Testis (tissue), 3 donors: ENCODE data around the gene NDUFAF5. TPM values are rescaled to one million over a fixed set of nuclear protein-coding genes. Genes with fewer than 3 reads are reported as not detected.

Experiments
- DNase-seq: peaks from one replicate; pipeline ENCODE4 v3.0.0-alpha.2; 2019
- H3K27ac ChIP-seq, 2 donors: fragments of 200-600 bp; sonication (generic); one replicate each; pipeline ENCODE4 v1.5.1; 2019
- H3K27me3 ChIP-seq: fragments of 200-600 bp; sonication (generic); one replicate; pipeline ENCODE4 v1.5.1; 2019
- H3K36me3 ChIP-seq: fragments of 200-600 bp; sonication (generic); one replicate; pipeline ENCODE4 v1.5.1; 2017; ENCODE audit warnings: low read depth; ENCODE audit errors: missing control alignments
- H3K4me1 ChIP-seq: fragments of 200-600 bp; sonication (generic); one replicate; pipeline ENCODE4 v1.5.1; 2019
- H3K4me3 ChIP-seq, 2 donors: fragments of 200-600 bp; sonication (generic); one replicate each; pipeline ENCODE4 v1.5.1; 2017 to 2019
- H3K9me3 ChIP-seq: fragments of 200-600 bp; sonication (generic); one replicate; pipeline ENCODE4 v1.5.1; 2017
- CTCF ChIP-seq, 3 experiments: fragments of 450-650 bp in 2 of 3; fragments of 200-600 bp in 1 of 3; sonication (generic) in 1 of 3; IDR thresholded peaks; one replicate each; pipeline ENCODE4 v1.5.1; 2016 to 2019; ENCODE audit warnings: antibody characterized with exemption in 3 of 3, mild to moderate bottlenecking in 2 of 3, moderate library complexity in 1 of 3
- POLR2A ChIP-seq: fragments of 450-650 bp; IDR thresholded peaks from one replicate; pipeline ENCODE4 v1.6.1; 2017; ENCODE audit warnings: antibody characterized with exemption, mild to moderate bottlenecking, moderate library complexity
- WGBS, 2 donors: methylation state at CpG; one replicate each; pipeline ENCODE4 v1.1.5; 2018; 5-methylcytosine and 5-hydroxymethylcytosine counted together
- intact Hi-C: fragments of 100-400 bp; cut with DNase I; formaldehyde crosslinking; loops from one replicate; pipeline ENCODE4 v1.15.1; 2023; ENCODE audit warnings: low total_unique reads
- polyA plus RNA-seq: library from polyadenylated mRNA; stranded (reverse); fragments of 350-450 nt; fragmentation: Illumina TruSeq; extraction: RNeasy Lipid Tissue Mini Kit (QIAGEN cat#74804); gene quantifications from one replicate; pipeline ENCODE4 v1.2.3, GENCODE V29; 2014; ENCODE audit warnings: low read depth, low replicate concordance; ENCODE audit not compliant: insufficient read depth
- total RNA-seq, 2 donors: library from RNA; depleted of rRNA; stranded (reverse); fragments of >200 nt; gene quantifications; one replicate each; pipeline ENCODE4 v1.2.3, GENCODE V29; 2016

Gene NDUFAF5
- total and polyA plus RNA-seq, 3 donors from 2014 or later, result 32.9 to 50.5 (median 36.4) TPM

GRCh38 chr20:13855613-13856012 is 70.8 kb downstream of the NDUFAF5 start:
- no peak overlapping the region for H3K4me3 ChIP-seq
- no peaks in the 10 kb centered on the region for H3K9me3 ChIP-seq
- H3K27me3 ChIP-seq, result no peaks in the 10 kb centered on the region
- TF ChIP-seq CTCF (IDR thresholded peaks at IDR 0.05) (no peak), POLR2A (no peak)
- intact Hi-C loops, result no loop called here
- WGBS, 2 donors, result 92 to 97% methylated on average over 4 of the region's 4 CpGs
- no peaks in the 10 kb centered on the region for H3K36me3 ChIP-seq
- H3K4me1 ChIP-seq, result no peaks in the 10 kb centered on the region
- DNase-seq, result no peak
- no peak overlapping the region for H3K27ac ChIP-seq

DNA sequence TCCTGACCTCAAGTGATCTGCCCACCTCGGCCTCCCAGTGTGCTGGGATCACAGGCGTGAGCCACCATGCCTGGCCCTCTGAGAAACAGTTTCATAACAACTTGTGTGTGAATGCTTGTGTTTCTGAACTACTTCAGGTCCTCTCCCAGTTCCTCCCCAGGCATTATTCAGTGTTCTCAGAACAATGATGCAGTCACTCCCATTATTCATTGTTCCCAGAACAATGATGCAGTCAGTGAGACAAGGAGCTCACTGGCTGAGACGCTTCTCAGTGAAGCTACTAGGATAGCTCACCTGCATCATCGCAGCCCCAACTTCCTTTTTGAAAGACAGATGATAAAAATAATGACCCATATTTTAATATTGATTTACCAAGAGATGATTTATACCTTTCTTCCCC is 71.5 kb downstream of the NDUFAF5 start:
- Histone ChIP-seq H3K4me1 (no peaks in the 10 kb centered on the region), H3K4me3 (no peak overlapping the region), H3K27ac (no peak overlapping the region), H3K27me3 (no peaks in the 10 kb centered on the region), H3K36me3 (no peaks in the 10 kb centered on the region), H3K9me3 (no peaks in the 10 kb centered on the region)
- no peak for DNase-seq
- WGBS, 2 donors, result 70 to 75% methylated on average over 4 of the region's 4 CpGs
- intact Hi-C loops, result no loop called here
- no peak for TF ChIP-seq CTCF (IDR thresholded peaks at IDR 0.05)
- TF ChIP-seq POLR2A, result no peak

GRCh38 chr20:13857304-13857703 is 72.5 kb downstream of the NDUFAF5 start:
- Histone ChIP-seq H3K27me3 (no peaks in the 10 kb centered on the region), H3K36me3 (no peaks in the 10 kb centered on the region), H3K27ac (no peak overlapping the region), H3K9me3 (no peaks in the 10 kb centered on the region), H3K4me3 (no peak overlapping the region), H3K4me1 (no peaks in the 10 kb centered on the region)
- intact Hi-C loops, result no loop called here
- TF ChIP-seq POLR2A (no peak), CTCF (IDR thresholded peaks at IDR 0.05) (no peak)
- DNase-seq, result no peak
- 75 to 78% methylated on average over 3 of the region's 3 CpGs for WGBS, 2 donors

- TF ChIP-seq POLR2A, result no peak
- TF ChIP-seq CTCF (IDR thresholded peaks at IDR 0.05), result no peak
- Histone ChIP-seq H3K36me3 (no peaks in the 10 kb centered on the region), H3K27ac (no peak overlapping the region), H3K27me3 (no peaks in the 10 kb centered on the region), H3K4me1 (no peaks in the 10 kb centered on the region), H3K4me3 (no peak overlapping the region), H3K9me3 (no peaks in the 10 kb centered on the region)
- intact Hi-C loops, result no loop called here
- DNase-seq, result no peak
- WGBS, 2 donors, result 81 to 85% methylated on average over 7 of the region's 7 CpGs
These were observed 73.1 kb downstream of the NDUFAF5 start for GRCh38 chr20:13857961-13858360.

DNA sequence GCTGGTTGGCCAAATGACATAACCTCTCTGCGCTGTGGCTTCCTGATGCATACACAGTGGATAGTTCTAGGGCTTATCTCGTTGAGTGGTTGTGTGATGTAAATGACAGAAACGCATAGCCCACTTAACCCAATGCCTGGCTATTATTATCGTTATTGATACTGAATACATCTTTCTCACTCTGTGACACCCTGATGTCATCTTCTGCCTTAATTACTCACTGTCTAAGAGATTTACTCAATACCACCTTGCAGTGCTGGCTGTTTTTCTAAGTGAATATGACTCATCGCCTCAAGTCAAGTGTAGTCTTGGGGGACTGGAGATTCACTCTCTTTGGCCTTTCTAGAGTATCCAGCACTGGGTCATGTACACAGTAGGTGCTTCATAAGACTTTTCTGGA is 73.6 kb downstream of the NDUFAF5 start:
- H3K27ac ChIP-seq, result no peak overlapping the region
- no peak for DNase-seq
- intact Hi-C loops, result no loop called here
- TF ChIP-seq CTCF (IDR thresholded peaks at IDR 0.05) (no peak), POLR2A (no peak)
- H3K27me3 ChIP-seq, result no peaks in the 10 kb centered on the region
- no peak overlapping the region for H3K4me3 ChIP-seq
- H3K4me1 ChIP-seq, result no peaks in the 10 kb centered on the region
- no peaks in the 10 kb centered on the region for H3K36me3 ChIP-seq
- H3K9me3 ChIP-seq, result no peaks in the 10 kb centered on the region
- 94 to 100% methylated on average over 5 of the region's 5 CpGs for WGBS, 2 donors
